GM18867 (cell line): Measurements from ENCODE around the gene IRX6.

ENCODE experiments used
- ATAC-seq: cut with Tn5 transposase; IDR thresholded peaks from one replicate; pipeline ENCODE4 v1.9.1; 2021; ENCODE audit warnings: mild to moderate bottlenecking, moderate library complexity; ENCODE audit not compliant: unreplicated experiment

IRX6 gene

GRCh38 chr16:55323637-55324271 is at the start of gene IRX6:
Gene IRX6 (plus strand): TSS chr16:55324203. CDS start chr16:55325092, 889 bp downstream.
- no peak for ATAC-seq

DNA sequence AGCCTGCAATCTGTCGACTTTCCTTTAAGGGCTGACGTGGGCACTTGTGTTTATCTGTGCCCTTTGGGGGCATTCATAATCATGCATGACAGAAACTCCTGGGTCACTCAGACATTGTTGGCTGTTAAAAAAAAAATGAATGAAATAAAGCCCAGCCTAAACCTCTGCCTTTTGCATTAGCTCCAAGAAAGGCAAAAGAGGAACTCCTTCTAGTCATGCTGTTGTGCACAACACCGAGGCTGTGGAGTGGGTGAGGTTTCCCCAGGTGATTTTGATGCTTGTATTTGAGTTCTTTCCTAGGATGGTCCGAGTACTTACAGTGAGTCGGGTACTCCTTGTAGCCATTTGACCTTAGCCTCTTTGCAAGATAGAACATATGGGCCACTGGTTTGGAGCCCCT is 49.6 kb upstream of the IRX6 start:
- ATAC-seq = no peak

- no peak for ATAC-seq
Observed at GRCh38 chr16:55275167-55275566, 48.8 kb upstream of the IRX6 start.

- ATAC-seq = no peak
Observed at GRCh38 chr16:55275869-55276268, 48.1 kb upstream of the IRX6 start.

DNA sequence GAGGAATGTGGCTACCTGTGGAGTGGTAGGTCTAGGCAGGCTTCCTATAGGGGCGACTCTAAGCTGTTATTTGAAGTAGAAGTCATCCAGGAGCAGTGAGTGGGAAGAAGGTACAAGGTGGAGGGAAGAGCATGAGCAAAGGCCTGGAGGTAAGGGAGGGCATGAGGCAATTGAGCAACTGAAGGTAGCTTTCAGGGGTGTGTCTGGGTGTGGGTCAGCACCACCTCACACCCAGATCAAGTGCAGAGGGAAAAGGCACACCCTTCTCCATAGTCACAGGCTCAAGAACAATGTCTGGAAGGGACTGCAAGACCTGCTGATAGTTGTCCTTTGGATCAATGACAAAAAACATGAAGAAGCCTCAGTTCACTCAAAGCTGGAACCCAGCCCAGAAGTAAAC is 46.5 kb upstream of the IRX6 start:
- no peak for ATAC-seq

DNA sequence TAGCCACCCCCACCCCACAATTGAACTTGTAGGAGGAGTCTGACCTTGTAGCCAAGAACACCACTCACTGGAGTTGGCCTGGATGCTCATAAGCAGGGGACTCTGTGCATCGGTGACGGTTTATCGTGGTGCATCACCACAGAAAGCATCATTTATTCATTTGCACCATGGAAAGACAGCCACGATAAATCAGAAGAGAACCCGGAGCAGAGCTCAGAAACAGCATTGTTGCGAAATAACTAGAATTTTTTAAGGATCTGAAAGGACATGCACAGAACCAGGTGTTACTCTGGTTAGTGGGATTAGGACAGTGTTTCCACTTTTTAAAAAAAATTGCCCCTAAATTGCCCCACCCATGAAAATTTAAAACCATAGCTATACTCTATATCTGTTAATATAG is 44.4 kb upstream of the IRX6 start:
- no peak for ATAC-seq

GRCh38 chr16:55280587-55280986 is 43.4 kb upstream of the IRX6 start:
- ATAC-seq = no peak

DNA sequence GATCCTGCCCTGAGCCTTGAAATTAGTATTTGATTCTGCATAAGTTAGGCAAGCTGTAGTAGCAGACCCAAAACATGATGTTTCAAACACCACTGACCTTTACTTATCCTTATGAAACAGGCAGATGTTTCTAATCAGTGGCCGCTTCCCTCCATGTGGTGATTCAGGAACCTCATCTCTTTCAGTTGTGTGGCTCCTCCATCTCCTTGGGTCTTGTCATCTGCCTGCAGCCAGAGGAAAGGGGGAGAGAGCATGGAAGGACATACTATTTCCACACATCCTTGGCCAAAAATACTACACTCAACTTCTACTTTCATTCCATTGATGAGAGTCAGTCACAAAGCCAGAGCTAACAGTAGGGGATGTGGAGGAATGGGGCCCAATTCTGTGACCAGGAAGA is 41.6 kb upstream of the IRX6 start:
- ATAC-seq = no peak

DNA sequence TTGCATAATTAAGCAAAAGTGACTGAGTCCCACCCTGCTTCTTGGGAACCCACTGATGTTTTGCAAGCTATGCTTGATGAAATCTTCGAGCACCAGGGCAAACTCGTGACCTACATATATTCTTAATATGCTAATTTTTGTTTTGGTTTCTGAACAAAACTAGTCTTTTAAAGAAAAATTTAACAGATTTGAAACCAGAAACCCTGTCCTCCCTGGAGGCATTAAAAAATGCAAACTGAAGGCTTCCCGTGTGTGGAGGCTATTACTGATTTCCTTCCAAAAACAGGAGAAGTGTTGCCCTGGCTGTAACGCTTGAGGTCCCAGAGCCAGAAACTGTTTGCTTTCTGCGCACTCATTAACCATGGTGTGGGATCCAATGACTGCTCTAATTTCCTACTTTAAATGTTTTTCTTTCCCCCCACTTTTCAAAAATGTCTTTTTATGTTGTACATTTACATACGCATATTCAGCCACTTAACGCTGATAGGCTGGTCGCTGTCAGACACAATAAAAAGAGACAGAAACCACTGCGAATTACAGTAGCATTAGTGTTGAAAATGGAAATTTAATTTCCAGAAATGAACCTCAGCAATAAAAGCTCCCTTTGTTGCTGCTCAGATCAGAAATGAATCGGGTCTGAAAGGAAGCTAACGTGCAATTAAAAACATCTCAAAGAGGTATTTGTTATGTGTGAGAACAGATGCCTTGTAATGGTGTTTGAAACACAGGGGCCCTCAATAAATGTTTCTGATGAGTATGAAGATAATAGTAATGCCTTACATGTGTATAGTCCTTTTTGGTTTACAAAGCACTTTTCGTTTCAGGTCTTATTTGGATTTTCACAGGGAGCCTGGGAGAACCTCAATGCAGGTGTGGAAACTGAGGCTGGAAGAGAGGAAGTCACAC is 39.9 kb upstream of the IRX6 start:
- ATAC-seq = no peak

DNA sequence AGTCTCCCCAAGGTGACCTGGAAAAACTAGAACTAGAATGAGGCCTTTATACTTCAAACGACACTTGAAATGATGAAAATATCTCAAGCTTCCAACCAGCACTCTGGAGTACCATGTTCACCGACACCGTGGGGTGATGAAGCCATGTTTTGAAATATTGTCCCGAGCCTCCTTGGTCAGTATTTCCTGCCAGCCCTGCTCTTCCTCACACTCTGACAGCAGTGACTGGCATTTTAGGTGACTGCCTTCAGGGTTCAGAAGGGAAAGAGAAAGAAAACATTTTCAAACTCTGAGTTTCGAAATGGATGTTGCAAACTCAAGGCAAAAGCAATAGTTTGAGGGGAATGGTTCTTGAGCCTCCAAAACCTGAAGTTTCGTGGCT is 39.3 kb upstream of the IRX6 start:
- ATAC-seq = no peak

GRCh38 chr16:55285586-55285985 is 38.4 kb upstream of the IRX6 start:
- ATAC-seq = no peak

DNA sequence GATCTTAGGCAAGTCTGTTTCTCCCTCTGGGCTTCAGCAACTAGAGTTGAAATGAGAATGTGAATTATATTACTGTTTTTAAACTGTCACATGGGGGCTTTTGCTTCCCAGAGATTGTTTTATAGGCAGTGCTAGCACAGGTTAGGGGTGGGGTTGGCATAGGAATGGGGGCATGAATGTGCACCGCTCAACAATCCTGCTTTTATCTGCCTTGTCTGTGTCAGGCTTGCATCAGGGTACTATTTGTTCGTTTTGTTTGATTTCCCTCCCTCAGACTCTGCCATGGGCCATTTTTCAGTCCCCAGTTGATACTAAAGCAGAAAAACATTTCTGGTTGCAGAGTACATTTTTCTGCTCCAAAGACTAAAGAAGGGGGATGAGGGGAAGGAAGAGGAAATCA is 34.6 kb upstream of the IRX6 start:
- ATAC-seq = no peak

- ATAC-seq = no peak
Observed at GRCh38 chr16:55291847-55292246, 32.2 kb upstream of the IRX6 start.

- ATAC-seq = no peak
Observed at GRCh38 chr16:55292491-55292890, 31.5 kb upstream of the IRX6 start.

DNA sequence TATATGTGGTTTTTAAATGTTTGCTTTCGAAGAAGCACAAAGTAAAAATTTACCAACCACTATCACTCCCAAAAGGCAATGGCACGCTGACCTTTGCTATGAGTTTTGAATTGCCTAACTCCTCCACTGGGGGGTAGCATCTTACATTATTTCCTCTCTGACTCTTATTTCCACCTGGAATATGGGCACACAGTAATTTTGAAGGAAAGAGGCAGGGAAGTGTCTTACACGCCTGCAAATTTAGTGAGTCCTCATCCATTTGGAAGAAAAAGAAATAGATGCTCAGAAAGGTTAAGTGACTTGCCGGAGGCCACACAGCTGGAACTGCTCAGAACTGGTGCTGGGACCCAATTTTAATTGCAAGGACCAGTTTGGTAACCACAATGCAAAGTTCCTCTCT is 29.9 kb upstream of the IRX6 start:
- ATAC-seq = no peak

GRCh38 chr16:55294931-55295342 is 29.1 kb upstream of the IRX6 start:
- ATAC-seq = no peak

- ATAC-seq = no peak
Observed at GRCh38 chr16:55297062-55297909, 26.7 kb upstream of the IRX6 start.

DNA sequence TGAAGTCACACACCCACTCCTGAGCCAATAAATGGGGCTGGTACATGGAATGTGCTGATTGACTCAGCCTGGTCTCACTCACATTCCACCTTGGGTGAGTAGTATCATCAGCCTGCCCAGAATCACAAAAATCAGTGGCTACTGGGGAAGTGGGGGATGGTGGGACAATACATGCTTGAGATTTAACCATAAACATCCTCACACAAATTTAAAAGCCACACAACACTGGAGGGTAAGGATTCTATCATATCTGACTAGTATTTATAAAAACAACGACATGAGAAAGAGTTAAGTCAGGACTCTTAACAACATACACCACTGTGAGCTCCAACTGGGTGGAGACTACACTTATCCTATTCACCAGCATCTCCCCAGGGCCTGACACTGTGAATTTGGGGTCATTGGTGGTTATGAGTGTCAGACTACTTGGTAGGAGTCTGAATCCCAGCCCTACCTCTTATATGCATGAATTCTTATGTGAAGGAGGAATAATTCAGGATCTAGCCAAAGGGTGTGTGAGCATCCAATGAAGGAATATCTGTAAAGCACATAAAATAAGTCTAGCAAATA is 26.0 kb upstream of the IRX6 start:
- no peak for ATAC-seq

- ATAC-seq = no peak
Observed at GRCh38 chr16:55301385-55302008, 22.5 kb upstream of the IRX6 start.

- ATAC-seq = no peak
Observed at GRCh38 chr16:55302635-55303034, 21.4 kb upstream of the IRX6 start.

- no peak for ATAC-seq
Observed at GRCh38 chr16:55308973-55309372, 15.0 kb upstream of the IRX6 start.
